ENCODE results near the gene FAM120B.

DNA sequence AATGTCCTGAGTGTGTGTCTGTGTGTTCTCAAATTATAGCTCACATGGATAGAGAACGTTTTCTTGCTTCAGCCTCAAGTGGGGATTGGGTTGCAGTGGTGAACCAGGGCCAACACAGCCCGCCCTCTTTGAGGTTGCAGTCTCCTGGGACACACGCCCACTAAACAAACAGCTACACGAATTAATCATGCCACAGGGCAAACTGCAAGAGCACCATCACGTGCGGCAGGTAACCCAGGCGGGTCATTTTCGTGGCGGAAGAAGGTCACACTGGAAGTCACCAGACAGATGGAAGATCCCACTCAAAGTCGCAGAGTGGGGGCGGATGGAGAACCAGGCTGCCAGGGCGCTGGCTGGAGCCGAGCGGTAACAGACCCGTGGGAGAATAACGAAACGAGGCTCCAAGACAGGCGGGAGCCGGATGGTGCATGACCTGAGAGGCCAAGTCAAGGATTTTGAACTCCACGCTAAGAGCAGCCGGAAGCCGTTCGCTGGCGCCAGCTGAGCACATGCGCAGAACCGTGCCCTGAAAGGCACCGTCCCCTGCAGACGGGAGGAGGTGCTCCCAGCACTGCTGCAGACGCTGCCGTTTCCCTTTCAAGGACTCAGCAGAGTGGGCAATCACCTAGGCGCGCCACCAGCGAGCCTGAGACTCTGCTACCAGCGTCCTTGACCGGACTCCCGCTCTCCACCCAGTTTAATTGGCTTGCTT, 26.4 kb upstream of the FAM120B start:
- TF ChIP-seq, protein P1, sequence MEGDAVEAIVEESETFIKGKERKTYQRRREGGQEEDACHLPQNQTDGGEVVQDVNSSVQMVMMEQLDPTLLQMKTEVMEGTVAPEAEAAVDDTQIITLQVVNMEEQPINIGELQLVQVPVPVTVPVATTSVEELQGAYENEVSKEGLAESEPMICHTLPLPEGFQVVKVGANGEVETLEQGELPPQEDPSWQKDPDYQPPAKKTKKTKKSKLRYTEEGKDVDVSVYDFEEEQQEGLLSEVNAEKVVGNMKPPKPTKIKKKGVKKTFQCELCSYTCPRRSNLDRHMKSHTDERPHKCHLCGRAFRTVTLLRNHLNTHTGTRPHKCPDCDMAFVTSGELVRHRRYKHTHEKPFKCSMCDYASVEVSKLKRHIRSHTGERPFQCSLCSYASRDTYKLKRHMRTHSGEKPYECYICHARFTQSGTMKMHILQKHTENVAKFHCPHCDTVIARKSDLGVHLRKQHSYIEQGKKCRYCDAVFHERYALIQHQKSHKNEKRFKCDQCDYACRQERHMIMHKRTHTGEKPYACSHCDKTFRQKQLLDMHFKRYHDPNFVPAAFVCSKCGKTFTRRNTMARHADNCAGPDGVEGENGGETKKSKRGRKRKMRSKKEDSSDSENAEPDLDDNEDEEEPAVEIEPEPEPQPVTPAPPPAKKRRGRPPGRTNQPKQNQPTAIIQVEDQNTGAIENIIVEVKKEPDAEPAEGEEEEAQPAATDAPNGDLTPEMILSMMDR (IDR thresholded peaks at IDR 0.05; ENCODE audit: low read length): no peak
- no peak for TF ChIP-seq EZH2 (IDR thresholded peaks at IDR 0.05; ENCODE audit: borderline replicate concordance, low read length)
